BLaER1 (cell line): ENCODE measurements around the gene TXNDC5.

Experiments used
- H3K27ac ChIP-seq: shearing (Covaris generic); formaldehyde crosslinking; 2 replicates; pipeline ENCODE4 v1.8.1; 2022
- H3K27me3 ChIP-seq: shearing (Covaris generic); formaldehyde crosslinking; 2 replicates; pipeline ENCODE4 v1.8.1; 2022
- H3K36me3 ChIP-seq: shearing (Covaris generic); formaldehyde crosslinking; 2 replicates; pipeline ENCODE4 v1.8.1; 2022
- H3K4me1 ChIP-seq: shearing (Covaris generic); formaldehyde crosslinking; 2 replicates; pipeline ENCODE4 v1.8.1; 2022
- H3K4me2 ChIP-seq: shearing (Covaris generic); formaldehyde crosslinking; 2 replicates; pipeline ENCODE4 v1.8.1; 2022
- H3K4me3 ChIP-seq: shearing (Covaris generic); formaldehyde crosslinking; 2 replicates; pipeline ENCODE4 v1.8.1; 2022
- H3K9ac ChIP-seq: shearing (Covaris generic); formaldehyde crosslinking; 2 replicates; pipeline ENCODE4 v1.8.1; 2022
- H3K9me3 ChIP-seq: shearing (Covaris generic); formaldehyde crosslinking; 2 replicates; pipeline ENCODE4 v1.8.1; 2022
- H4K20me1 ChIP-seq: shearing (Covaris generic); formaldehyde crosslinking; 2 replicates; pipeline ENCODE4 v1.8.1; 2022
- Cebpa-rat ChIP-seq: shearing (Covaris generic); IDR thresholded peaks from 2 replicates; pipeline ENCODE4 v1.8.1; 2022

TXNDC5 gene

GRCh38 chr6:7917729-7918128, 7.1 kb upstream of the TXNDC5 start:
- peaks cover 5% of the 10 kb centered on the region; the same call in 1 of the 2 replicates for H3K9me3 ChIP-seq
- H3K4me2 ChIP-seq, result peak overlapping the region; percentile 74; the same call in 1 of the 2 replicates
- H3K27me3 ChIP-seq, result no peaks in the 10 kb centered on the region
- H3K27ac ChIP-seq, result no peak overlapping the region
- no peak for TF ChIP-seq Cebpa-rat
- H3K4me1 ChIP-seq, result peaks cover 34% of the 10 kb centered on the region
- no peak overlapping the region for H3K9ac ChIP-seq
- no peaks in the 10 kb centered on the region for H4K20me1 ChIP-seq
- H3K36me3 ChIP-seq, result no peaks in the 10 kb centered on the region
- H3K4me3 ChIP-seq, result no peak overlapping the region

GRCh38 chr6:7916959-7917358, 6.4 kb upstream of the TXNDC5 start:
- no peak for TF ChIP-seq Cebpa-rat
- Histone ChIP-seq H3K27ac (no peak overlapping the region), H3K4me2 (peak overlapping the region; percentile 74)

GRCh38 chr6:7914991-7915789, 4.6 kb upstream of the TXNDC5 start:
- H3K9ac ChIP-seq, result no peak overlapping the region

More at GRCh38 chr6:7916959-7917358, 6.4 kb upstream of the TXNDC5 start:
- Histone ChIP-seq H4K20me1 (no peaks in the 10 kb centered on the region), H3K36me3 (no peaks in the 10 kb centered on the region), H3K4me1 (peaks cover 34% of the 10 kb centered on the region), H3K27me3 (no peaks in the 10 kb centered on the region), H3K4me3 (no peak overlapping the region), H3K9ac (no peak overlapping the region), H3K9me3 (peaks cover 5% of the 10 kb centered on the region; the same call in 1 of the 2 replicates)

GRCh38 chr6:7914311-7914710, 3.7 kb upstream of the TXNDC5 start:
- H3K27ac ChIP-seq, result no peak overlapping the region
- H3K4me3 ChIP-seq, result no peak overlapping the region
- peaks cover 5% of the 10 kb centered on the region; the same call in 1 of the 2 replicates for H3K9me3 ChIP-seq
- peaks cover 4% of the 10 kb centered on the region for H4K20me1 ChIP-seq
- no peak overlapping the region for H3K9ac ChIP-seq
- H3K36me3 ChIP-seq, result no peaks in the 10 kb centered on the region
- H3K4me2 ChIP-seq, result no peak overlapping the region
- H3K4me1 ChIP-seq, result peaks cover 43% of the 10 kb centered on the region
- no peak for TF ChIP-seq Cebpa-rat
- H3K27me3 ChIP-seq, result no peaks in the 10 kb centered on the region

More at GRCh38 chr6:7914991-7915789, 4.6 kb upstream of the TXNDC5 start:
- Histone ChIP-seq H3K4me1 (peaks cover 40% of the 10 kb centered on the region), H3K4me3 (0 out of 2 replicates have a peak overlapping the region, but pooled peaks have one; percentile 26), H3K27me3 (no peaks in the 10 kb centered on the region), H3K9me3 (peaks cover 5% of the 10 kb centered on the region; the same call in 1 of the 2 replicates), H3K4me2 (peak overlapping the region; percentile 64), H3K36me3 (no peaks in the 10 kb centered on the region), H4K20me1 (no peaks in the 10 kb centered on the region), H3K27ac (peak overlapping the region; percentile 34; the same call in 1 of the 2 replicates)
- TF ChIP-seq Cebpa-rat, result peak; percentile 67

GRCh38 chr6:7912736-7913517, 2.3 kb upstream of the TXNDC5 start:
- no peak for TF ChIP-seq Cebpa-rat
- Histone ChIP-seq H3K36me3 (no peaks in the 10 kb centered on the region), H4K20me1 (peaks cover 17% of the 10 kb centered on the region), H3K27ac (no peak overlapping the region), H3K27me3 (no peaks in the 10 kb centered on the region), H3K9me3 (peaks cover 5% of the 10 kb centered on the region; the same call in 1 of the 2 replicates), H3K4me1 (peaks cover 53% of the 10 kb centered on the region), H3K4me2 (no peak overlapping the region), H3K9ac (no peak overlapping the region), H3K4me3 (no peak overlapping the region)

- Histone ChIP-seq H3K27ac (no peak overlapping the region), H3K4me1 (peaks cover 52% of the 10 kb centered on the region), H3K36me3 (peaks cover 7% of the 10 kb centered on the region), H3K27me3 (no peaks in the 10 kb centered on the region), H3K9me3 (peaks cover 5% of the 10 kb centered on the region; the same call in 1 of the 2 replicates), H3K9ac (no peak overlapping the region), H3K4me2 (no peak overlapping the region), H4K20me1 (peaks cover 26% of the 10 kb centered on the region), H3K4me3 (no peak overlapping the region)
- no peak for TF ChIP-seq Cebpa-rat
Measured at GRCh38 chr6:7912024-7912423, 1.4 kb upstream of the TXNDC5 start.

GRCh38 chr6:7911345-7911725, 747 bp upstream of the TXNDC5 start:
- H3K27me3 ChIP-seq, result no peaks in the 10 kb centered on the region
- peak overlapping the region; percentile 88; the same call in 1 of the 2 replicates for H3K9ac ChIP-seq
- H3K9me3 ChIP-seq, result peaks cover 5% of the 10 kb centered on the region; the same call in 1 of the 2 replicates
- H3K4me1 ChIP-seq, result peaks cover 45% of the 10 kb centered on the region
- 0 out of 2 replicates have a peak overlapping the region, but pooled peaks have one; percentile 87 for H3K27ac ChIP-seq
- H3K4me2 ChIP-seq, result peak overlapping the region; percentile 96
- peaks cover 12% of the 10 kb centered on the region for H3K36me3 ChIP-seq
- H3K4me3 ChIP-seq, result peak overlapping the region; percentile 88; the same call in 1 of the 2 replicates
- peaks cover 33% of the 10 kb centered on the region for H4K20me1 ChIP-seq
- no peak for TF ChIP-seq Cebpa-rat

GRCh38 chr6:7910298-7910653, 312 bp downstream of the TXNDC5 start:
- Histone ChIP-seq H3K9me3 (no peaks in the 10 kb centered on the region), H3K4me1 (peaks cover 34% of the 10 kb centered on the region), H3K4me2 (peak overlapping the region; percentile 96), H3K36me3 (peaks cover 19% of the 10 kb centered on the region), H3K27me3 (no peaks in the 10 kb centered on the region), H3K4me3 (peak overlapping the region; percentile 88), H3K27ac (peak overlapping the region; percentile 87), H3K9ac (peak overlapping the region; percentile 88), H4K20me1 (peaks cover 44% of the 10 kb centered on the region)
- no peak for TF ChIP-seq Cebpa-rat

GRCh38 chr6:7909323-7910276, 988 bp downstream of the TXNDC5 start:
- Histone ChIP-seq H4K20me1 (peaks cover 51% of the 10 kb centered on the region), H3K27me3 (no peaks in the 10 kb centered on the region), H3K36me3 (peaks cover 24% of the 10 kb centered on the region), H3K4me2 (peak overlapping the region; percentile 96), H3K27ac (peak overlapping the region; percentile 87), H3K4me1 (peaks cover 29% of the 10 kb centered on the region), H3K4me3 (peak overlapping the region; percentile 88), H3K9me3 (no peaks in the 10 kb centered on the region), H3K9ac (peak overlapping the region; percentile 88)
- no peak for TF ChIP-seq Cebpa-rat
